NCI-H524 treated with DMSO at 0.1 percent for 48 hours (cell line): ENCODE data around the gene SSH3.
A peak's percentile ranks its signal among the peaks of the same experiment; 100 is the strongest.

Experiments
- DNase-seq: peaks from one replicate; lab custom pipeline; 2025; lab: John Stamatoyannopoulos, UW

The SSH3 gene

GRCh38 chr11:67303132-67303834 is at the start of gene SSH3:
TSS of gene SSH3 (plus strand) at chr11:67303530. CDS start at chr11:67303626, 96 bp downstream.
- DNase-seq: no peak

DNA sequence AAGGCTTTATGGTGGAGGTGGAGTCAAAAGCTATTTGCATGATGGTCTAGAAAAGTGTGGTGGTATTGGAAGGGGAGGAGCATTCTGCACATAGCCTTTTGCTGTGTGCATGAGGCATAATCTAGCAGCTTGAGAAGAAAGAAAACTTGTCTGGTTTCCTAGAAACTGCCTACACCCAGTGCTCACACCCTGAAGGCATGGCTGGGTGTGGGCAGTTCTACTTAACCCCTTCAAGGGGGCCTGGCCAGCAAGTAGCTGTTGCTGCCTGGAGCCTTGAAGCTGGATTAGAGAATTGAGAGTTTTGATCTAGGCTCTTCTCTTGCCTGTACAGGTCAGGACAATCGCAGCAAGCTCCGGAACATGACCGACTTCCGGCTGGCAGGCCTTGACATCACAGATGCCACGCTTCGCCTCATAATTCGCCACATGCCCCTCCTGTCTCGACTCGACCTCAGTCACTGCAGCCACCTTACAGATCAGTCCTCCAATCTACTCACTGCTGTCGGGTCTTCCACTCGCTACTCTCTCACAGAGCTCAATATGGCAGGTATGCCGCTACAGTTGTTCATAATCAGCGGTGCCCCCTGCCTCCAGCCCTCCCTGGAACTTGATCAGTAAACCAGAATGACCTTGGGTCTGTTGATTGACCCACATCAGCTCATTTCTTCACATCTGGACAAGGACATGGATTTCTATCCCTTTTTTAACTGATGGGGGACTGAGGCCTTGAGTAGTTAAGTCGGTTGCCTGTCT is 49.3 kb upstream of the SSH3 start:
- no peak for DNase-seq

- DNase-seq: no peak
These were observed 48.5 kb upstream of the SSH3 start for GRCh38 chr11:67254798-67255197.

DNA sequence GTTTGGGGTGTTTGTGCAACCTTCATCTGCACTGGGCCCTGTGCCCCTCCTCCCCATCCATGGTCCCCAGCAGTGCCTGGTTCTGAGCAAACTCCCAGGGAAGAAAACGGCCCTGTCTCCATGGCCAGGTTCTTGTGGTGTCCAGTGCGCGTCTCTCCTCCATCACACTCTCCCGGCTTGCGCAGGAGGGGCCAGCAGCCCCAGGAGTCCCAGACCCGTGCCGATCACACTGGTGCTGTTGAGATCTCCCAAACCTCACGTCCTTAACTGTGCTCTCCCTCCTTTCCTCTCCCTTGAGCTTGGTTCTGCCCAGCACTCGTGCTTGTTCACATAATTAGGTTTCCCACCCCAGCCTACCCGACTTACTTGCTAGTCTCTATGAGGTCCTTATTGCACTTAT is 48.0 kb upstream of the SSH3 start:
- DNase-seq: no peak

DNA sequence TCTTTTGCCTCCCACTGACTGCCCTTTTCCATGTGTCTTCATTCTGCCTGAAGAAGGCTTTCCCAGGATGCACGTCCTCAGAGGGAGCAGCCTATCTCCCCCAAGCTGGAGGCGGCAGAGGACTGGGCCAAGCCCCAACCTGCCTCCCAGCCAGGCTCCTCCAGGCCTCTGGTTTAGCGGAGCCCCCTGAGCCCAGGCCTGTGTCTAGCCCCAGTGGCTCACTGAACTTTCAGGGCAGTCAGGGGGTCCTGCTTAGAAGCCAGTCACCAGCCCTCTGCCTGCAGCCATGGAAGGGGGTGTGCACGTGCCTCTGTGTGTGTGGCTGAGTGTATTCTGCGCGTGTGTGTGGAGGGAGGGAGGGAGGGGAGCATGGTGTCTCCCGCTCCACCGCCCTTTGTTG is 47.5 kb upstream of the SSH3 start:
- no peak for DNase-seq

GRCh38 chr11:67256477-67257135 is 46.7 kb upstream of the SSH3 start:
- no peak for DNase-seq

GRCh38 chr11:67260406-67260805 is 42.9 kb upstream of the SSH3 start:
- no peak for DNase-seq

DNA sequence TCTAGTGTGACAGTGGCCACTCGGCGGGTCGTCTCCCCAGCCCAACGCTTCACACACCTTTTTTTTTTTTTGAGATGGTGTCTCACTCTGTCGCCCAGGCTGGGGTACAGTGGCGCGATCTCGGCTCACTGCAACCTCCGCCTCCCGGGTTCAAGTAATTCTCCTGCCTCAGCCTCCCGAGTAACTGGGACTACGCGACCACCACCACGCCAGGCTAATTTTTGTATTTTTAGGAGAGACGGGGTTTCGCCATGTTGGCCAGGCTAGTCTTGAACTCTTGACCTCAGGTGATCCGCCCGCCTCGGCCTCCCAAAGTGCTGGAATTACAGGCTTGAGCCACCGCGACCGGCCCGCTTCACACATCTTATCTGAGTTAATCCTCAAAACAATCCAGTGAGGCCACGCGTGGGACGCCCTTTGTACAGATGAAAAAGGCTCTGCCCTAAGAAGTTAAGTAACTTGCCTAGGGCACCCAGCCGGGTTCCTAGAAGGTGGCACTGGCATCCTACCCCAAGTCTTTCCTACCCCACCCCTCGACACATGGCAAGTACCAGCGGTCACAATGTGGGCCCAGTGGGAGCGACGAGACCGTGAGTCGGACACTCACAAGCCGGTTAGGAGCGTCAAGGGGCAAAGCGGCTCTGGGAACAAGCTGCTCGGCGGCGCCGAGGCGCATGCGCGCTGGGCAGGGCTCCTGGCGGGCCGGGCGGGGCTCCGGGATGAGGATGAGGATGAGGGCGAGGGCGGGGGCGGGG is 42.3 kb upstream of the SSH3 start:
- DNase-seq: peak; percentile 9

DNA sequence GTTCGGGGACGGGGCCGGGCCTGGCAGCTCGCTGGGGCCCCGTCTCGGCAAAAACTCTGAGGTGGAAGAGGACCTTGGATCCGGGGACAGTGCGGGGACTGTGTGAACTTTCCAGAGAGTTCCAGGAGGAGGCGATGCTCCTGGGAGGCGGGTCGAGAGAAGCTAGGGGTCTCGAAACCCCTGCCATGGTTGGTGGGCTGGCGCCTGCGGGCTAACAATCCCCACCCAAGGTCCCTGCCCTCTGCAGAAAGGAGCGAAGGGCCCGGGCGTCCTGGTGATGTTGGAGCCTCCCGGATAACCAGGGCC is 41.7 kb upstream of the SSH3 start:
- no peak for DNase-seq

DNA sequence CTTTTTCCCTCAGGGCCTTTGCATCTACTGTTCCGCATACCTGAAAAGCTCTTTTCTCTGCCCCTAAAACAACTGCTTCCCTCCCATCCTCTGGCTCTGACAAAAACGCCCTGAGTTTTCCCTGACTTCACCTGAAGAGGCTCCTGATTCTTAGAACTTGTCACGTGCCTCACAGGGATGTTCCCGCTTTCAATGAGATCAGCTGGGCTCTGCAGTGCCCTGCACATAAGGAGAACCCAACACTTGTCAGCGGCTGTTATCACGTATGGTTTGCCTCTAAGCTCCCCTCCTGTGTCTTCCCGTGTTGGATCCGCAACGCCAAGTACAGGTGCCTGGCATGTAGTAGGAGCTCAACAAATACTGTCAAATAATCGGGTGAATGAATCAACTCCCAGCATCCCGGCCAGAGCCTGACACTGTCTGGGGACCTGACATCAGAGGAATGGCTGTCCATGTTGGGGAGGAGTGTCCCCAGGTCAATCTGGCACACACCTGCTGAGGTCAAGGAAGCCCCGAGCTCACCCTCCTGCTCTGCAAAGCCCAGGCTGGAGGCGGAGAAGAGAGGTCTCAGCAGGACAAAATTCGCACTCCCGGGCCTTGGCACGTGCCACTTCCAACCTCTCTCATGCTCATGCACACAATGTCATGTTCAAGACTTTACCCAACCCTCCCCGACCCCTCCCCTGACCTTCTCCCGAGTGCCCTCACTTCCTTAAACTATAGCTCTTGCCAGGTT is 41.2 kb upstream of the SSH3 start:
- no peak for DNase-seq

DNA sequence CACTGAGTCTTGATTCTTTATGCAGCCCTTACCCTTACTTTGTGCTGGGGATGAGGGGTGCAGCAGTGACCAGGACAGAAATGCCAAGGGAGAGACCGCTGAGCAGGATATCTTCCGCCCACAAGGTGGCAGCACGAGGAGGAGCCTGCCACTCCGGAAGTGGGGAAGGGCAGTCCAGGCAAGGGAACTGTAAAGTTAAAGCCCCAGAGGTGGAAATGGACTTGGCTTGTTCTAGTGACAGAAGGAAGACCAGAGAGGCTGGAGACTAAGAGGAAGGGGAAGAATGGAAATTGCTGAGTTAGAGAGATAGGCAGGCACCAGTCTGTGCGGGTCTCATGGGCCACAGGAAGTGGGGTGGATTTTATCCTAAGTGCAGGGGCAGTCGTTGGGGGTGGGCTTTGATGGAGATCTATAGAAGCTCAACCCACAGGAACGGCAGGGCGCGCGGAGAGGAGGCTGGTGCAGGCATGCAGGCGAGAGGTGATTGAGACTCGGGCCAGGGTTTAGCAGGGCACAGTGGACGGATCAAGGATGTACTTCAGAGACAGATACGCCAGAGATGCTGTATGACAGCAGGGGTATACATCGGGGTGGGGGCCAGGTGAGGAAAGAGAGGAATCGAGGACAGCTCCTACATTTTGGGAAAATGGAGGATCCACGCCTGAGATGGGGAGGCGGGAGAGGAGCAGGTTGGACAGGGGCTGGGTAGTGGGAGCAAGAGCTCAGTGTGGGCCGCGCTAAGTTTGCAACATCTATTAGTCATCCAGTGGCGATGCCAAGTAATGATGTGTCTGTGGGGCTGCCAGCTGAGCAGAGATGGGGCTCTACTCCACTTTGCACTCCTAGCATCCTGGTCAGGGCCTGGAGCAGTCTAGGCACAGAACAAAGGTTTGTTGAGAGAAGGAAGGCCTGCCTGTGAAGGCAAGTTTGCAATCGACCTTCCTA is 40.3 kb upstream of the SSH3 start:
- peak; percentile 25 for DNase-seq

DNA sequence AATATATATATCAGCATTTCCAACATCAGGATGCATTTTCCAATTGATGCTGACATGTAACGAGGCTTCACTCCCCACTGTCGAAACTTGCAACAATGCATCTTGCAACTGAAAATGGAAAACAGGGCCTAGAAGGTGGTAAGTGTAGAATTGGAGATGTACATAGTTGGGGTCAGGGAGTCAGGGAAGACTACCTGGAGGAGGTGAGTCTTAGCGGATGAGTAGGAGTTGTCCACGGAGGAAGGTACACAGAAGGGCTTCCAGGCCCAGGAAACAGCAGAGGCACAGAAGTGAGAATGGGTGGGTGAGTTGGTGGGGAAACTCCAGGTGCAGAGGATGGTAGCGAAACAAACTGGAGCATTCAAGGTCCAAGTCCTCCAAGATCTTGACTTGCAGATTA is 39.1 kb upstream of the SSH3 start:
- no peak for DNase-seq

GRCh38 chr11:67264877-67265632 is 38.3 kb upstream of the SSH3 start:
- DNase-seq: no peak

- DNase-seq: no peak
These were observed 37.5 kb upstream of the SSH3 start for GRCh38 chr11:67265633-67266448.

DNA sequence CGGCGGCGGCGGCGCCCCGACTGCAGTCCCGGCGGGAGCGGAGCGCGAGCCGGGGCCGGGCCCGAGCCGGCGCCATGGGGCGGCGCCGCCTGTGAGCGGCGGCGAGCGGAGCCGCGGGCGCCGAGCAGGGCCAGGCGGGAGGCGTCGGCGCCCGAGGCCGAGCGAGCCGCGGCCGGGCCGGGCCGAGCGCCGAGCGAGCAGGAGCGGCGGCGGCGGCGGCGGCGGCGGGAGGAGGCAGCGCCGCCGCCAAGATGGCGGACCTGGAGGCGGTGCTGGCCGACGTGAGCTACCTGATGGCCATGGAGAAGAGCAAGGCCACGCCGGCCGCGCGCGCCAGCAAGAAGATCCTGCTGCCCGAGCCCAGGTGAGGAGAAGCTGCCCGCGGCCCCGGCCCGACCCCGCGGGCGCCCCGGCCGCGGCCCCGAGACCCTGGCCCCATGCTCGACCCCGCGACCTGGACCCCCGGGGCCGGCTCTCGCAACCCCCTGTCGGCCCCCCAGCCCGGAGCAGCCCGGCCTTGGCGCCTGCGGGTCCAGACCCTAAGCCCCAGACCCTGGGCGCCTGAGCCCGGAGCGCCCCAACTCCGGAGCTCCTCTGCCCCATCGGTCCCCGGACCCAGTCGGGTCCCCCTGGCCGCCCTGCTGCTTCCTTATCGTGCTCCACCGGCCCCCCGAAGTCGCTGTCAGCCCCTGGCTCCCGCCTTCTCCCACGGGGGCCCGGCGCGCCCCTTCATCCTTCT is 36.7 kb upstream of the SSH3 start, which contains the start of gene GRK2:
TSS of gene GRK2 (plus strand) at position 25 of the 739 bp plus-strand sequence. CDS start at position 252, 227 bp downstream.
- no peak for DNase-seq

- no peak for DNase-seq
These were observed 35.9 kb upstream of the SSH3 start for GRCh38 chr11:67267188-67268080.
